H1 (cell line): ENCODE measurements around the gene SEMA6A. TPM values are rescaled to one million over a fixed set of nuclear protein-coding genes. Genes with fewer than 3 reads are reported as not detected.

Source experiments
- CHD1 ChIP-seq: IDR thresholded peaks from 2 replicates; pipeline ENCODE4 v1.6.1; 2012; ENCODE audit warnings: low read depth, low read length, improper control_type of control experiment
- CHD2 ChIP-seq: IDR thresholded peaks from 2 replicates; pipeline ENCODE4 v1.6.1; 2012; ENCODE audit warnings: low read length, improper control_type of control experiment
- CHD7 ChIP-seq: fragments of 300-600 bp; sonication (generic); IDR thresholded peaks from 2 replicates; pipeline ENCODE4 v1.7.1; 2012; ENCODE audit warnings: low read length, moderate library complexity, mild to moderate bottlenecking, inconsistent platforms; ENCODE audit not compliant: insufficient replicate concordance
- YY1 ChIP-seq: IDR thresholded peaks from 2 replicates; pipeline ENCODE4 v1.6.1; 2011; ENCODE audit warnings: low read depth, mild to moderate bottlenecking, low read length
- polyA plus RNA-seq, 7 experiments: library from polyadenylated mRNA; depleted of rRNA in 3 of 7; stranded (reverse) in 5 of 7; unstranded in 2 of 7; fragments of >200 nt in 5 of 7; fragments of 200-250 nt in 2 of 7; gene quantifications; 1 replicate in 5 of 7; 2 replicates in 1 of 7; 4 replicates in 1 of 7; pipeline versions ENCODE4 v1.2.1 to v1.2.3, GENCODE V29; 2011 to 2013; ENCODE audit warnings: missing spikeins in 2 of 7, mixed read lengths in 2 of 7
- total RNA-seq: library from RNA; stranded (reverse); fragmentation: NEBNext Ultra II Directional; extraction: Animal tissue kit (Norgen Biotek cat#: 25700); gene quantifications from 2 replicates; pipeline ENCODE4 v1.2.1, GENCODE V29; 2021

SEMA6A gene
- total and polyA plus RNA-seq, 2 of the 8 experiments (the other 6 are each of a cell fraction or from before 2014, with no cell fraction given), result 78.3 to 277 TPM

GRCh38 chr5:116465411-116465810, 109.2 kb downstream of the SEMA6A start (continued):
- TF ChIP-seq CHD7, result no peak
- TF ChIP-seq CHD1, result no peak
- TF ChIP-seq CHD2, result no peak
- TF ChIP-seq YY1, result no peak
- TF ChIP-seq, all 59 proteins: peak for 0
